ENCODE data around the gene ASAP2. TPM values are rescaled to one million over a fixed set of nuclear protein-coding genes. Genes with fewer than 3 reads are reported as not detected.

Gene ASAP2
- total RNA-seq, 3 donors from 2014 or later, result 50.4 to 84.1 (median 50.5) TPM

DNA sequence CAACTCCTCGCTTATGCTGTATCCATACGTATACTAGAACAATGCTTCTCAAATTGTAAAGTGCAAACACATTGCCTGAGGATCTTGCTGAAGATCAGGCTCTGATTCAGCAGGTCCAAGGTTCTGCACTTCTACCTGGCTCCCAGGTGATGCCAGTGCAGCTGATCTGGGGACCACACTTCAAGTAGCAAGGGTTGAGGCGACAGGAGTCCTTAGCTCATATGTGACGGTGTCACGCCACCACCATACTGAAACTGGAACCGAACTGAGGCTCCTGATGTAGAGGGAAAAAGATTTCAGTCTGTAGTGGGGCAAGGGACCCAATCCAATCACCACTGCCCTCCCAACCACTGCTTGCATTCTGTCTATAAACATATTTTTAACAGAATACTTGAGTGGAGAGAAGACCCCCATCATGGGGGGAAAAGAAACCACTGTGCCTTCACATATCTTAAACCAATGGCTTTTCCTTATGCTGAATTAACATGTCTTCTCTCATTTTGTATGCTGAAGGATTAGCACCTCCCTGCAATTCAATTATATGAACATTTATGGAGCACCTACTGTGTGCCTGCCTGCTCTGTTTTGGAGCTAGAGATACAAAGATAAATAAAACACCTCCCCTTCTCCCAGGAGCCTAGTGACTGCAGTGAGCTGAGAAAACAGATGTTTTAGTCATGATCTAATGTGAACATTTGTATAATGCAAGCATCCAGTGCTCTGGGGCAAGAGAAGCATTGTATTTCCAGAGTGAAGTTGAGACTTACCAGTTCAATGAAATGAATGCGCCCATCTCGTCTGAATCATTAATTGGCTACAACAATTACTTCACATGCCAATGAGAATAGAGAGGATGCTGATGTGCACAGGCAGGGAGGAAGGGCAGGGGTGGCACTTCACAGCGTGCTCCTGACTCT is 6.6 kb upstream of the ASAP2 start:
- Histone ChIP-seq H3K4me1 (ENCODE audit: low read depth) (no peaks in the 10 kb centered on the region), H3K4me3 (no peak overlapping the region), H3K9me3 (no peaks in the 10 kb centered on the region), H3K36me3 (ENCODE audit: low read depth) (no peaks in the 10 kb centered on the region)
- no peak for DNase-seq
- TF ChIP-seq CTCF (IDR thresholded peaks at IDR 0.05), result no peak
- intact Hi-C loops (cut with DNase I, micrococcal nuclease), result loop anchor here (10.0 kb wide), 1 partner anchor 135 kb away; no protein-coding TSS in a partner anchor
- ATAC-seq, result no peak

GRCh38 chr2:9200633-9201015 is 6.0 kb upstream of the ASAP2 start:
- no peak for TF ChIP-seq CTCF (IDR thresholded peaks at IDR 0.05)
- Histone ChIP-seq H3K9me3 (no peaks in the 10 kb centered on the region), H3K4me1 (ENCODE audit: low read depth) (peaks cover 1% of the 10 kb centered on the region), H3K4me3 (no peak overlapping the region), H3K36me3 (ENCODE audit: low read depth) (no peaks in the 10 kb centered on the region)
- intact Hi-C loops (cut with DNase I, micrococcal nuclease), result loop anchor here (10.0 kb wide), 1 partner anchor 134 kb away; no protein-coding TSS in a partner anchor
- ATAC-seq (no peak), DNase-seq (no peak)

- ATAC-seq (no peak), DNase-seq (no peak)
- Histone ChIP-seq H3K9me3 (no peaks in the 10 kb centered on the region), H3K4me1 (ENCODE audit: low read depth) (peaks cover 5% of the 10 kb centered on the region), H3K4me3 (no peak overlapping the region), H3K36me3 (ENCODE audit: low read depth) (no peaks in the 10 kb centered on the region)
- no peak for TF ChIP-seq CTCF (IDR thresholded peaks at IDR 0.05)
- intact Hi-C loops (cut with DNase I, micrococcal nuclease), result loop anchor here (10.0 kb wide), 1 partner anchor 133 kb away; no protein-coding TSS in a partner anchor
These were observed 5.3 kb upstream of the ASAP2 start for GRCh38 chr2:9201185-9201891.

- Histone ChIP-seq H3K36me3 (ENCODE audit: low read depth) (no peaks in the 10 kb centered on the region), H3K4me3 (no peak overlapping the region), H3K9me3 (no peaks in the 10 kb centered on the region), H3K4me1 (ENCODE audit: low read depth) (peaks cover 5% of the 10 kb centered on the region)
- intact Hi-C loops (cut with DNase I, micrococcal nuclease), result loop anchor here (10.0 kb wide), 1 partner anchor 132 kb away; no protein-coding TSS in a partner anchor
- ATAC-seq (no peak), DNase-seq (no peak)
- TF ChIP-seq CTCF (IDR thresholded peaks at IDR 0.05), result no peak
These were observed 3.6 kb upstream of the ASAP2 start for GRCh38 chr2:9203006-9203405.

DNA sequence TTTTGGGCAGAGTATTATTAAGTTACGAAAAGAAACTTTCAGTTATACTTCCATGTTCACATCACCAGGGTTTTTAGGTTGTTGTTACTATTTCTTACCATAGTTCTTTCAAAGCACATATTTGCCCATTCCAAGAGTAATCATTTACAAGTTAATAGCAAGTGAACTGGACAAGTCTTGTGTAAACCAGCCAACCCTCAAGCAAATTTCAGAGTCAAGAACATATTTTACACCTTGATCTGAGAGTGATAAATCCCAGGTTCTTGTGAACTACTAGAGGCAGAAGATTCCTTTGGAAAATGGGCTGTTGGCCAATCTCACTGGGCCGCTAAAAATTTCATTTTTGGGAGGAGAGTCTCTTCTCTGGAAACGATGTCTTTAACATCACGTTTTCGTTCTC is 2.7 kb upstream of the ASAP2 start:
- Histone ChIP-seq H3K4me1 (ENCODE audit: low read depth) (peaks cover 12% of the 10 kb centered on the region), H3K4me3 (no peak overlapping the region), H3K36me3 (ENCODE audit: low read depth) (no peaks in the 10 kb centered on the region), H3K9me3 (no peaks in the 10 kb centered on the region)
- intact Hi-C loops (cut with DNase I, micrococcal nuclease), result loop anchor here (10.0 kb wide), 1 partner anchor 131 kb away; no protein-coding TSS in a partner anchor
- ATAC-seq (no peak), DNase-seq (no peak)
- no peak for TF ChIP-seq CTCF (IDR thresholded peaks at IDR 0.05)

All from mucosa of descending colon (tissue), 3 donors.